Endothelial cell of umbilical vein (primary cell): Measurements from ENCODE around the gene PNPLA1.

Experiments
- CTCF ChIP-seq, 2 donors: IDR thresholded peaks; 1 replicate in 1 of 2; 2 replicates in 1 of 2; pipeline ENCODE4 v1.5.1; 2011; ENCODE audit warnings: low read length in 2 of 2, mild to moderate bottlenecking in 2 of 2, moderate library complexity in 2 of 2, control low read depth in 1 of 2, inconsistent platforms in 1 of 2, low read depth in 1 of 2; ENCODE audit not compliant: insufficient read depth in 1 of 2; ENCODE audit errors: extremely low read depth in 1 of 2
- EZH2 ChIP-seq: IDR thresholded peaks from 2 replicates; pipeline ENCODE4 v1.6.1; 2012; ENCODE audit warnings: borderline replicate concordance, low read depth, mild to moderate bottlenecking, moderate library complexity, low read length, inconsistent platforms; ENCODE audit not compliant: severe bottlenecking
- FOS ChIP-seq: IDR thresholded peaks from 2 replicates; pipeline ENCODE4 v1.6.1; 2011; ENCODE audit warnings: mild to moderate bottlenecking, low read length, moderate library complexity, borderline replicate concordance; ENCODE audit not compliant: insufficient read depth
- GATA2 ChIP-seq: IDR thresholded peaks from 2 replicates; pipeline ENCODE4 v1.7.0; 2011; ENCODE audit warnings: low read depth, mild to moderate bottlenecking, moderate library complexity, mixed read lengths, low read length; ENCODE audit not compliant: insufficient read length, insufficient read depth
- JUN ChIP-seq: IDR thresholded peaks from 2 replicates; pipeline ENCODE4 v1.6.1; 2011; ENCODE audit warnings: borderline replicate concordance, low read depth; ENCODE audit not compliant: insufficient read length, insufficient read depth
- MAX ChIP-seq: IDR thresholded peaks from 2 replicates; pipeline ENCODE4 v1.6.1; 2011; ENCODE audit not compliant: insufficient read depth, insufficient read length
- MYC ChIP-seq: IDR thresholded peaks from one replicate; pipeline ENCODE4 v1.6.1; 2011; ENCODE audit warnings: mild to moderate bottlenecking, low read depth, low read length
- POLR2A ChIP-seq: IDR thresholded peaks from 2 replicates; pipeline ENCODE4 v1.6.1; 2012; ENCODE audit warnings: low read depth, mild to moderate bottlenecking, control low read depth, low read length
- POLR2AphosphoS5 ChIP-seq: IDR thresholded peaks from 2 replicates; pipeline ENCODE4 v1.6.1; 2012; ENCODE audit warnings: low read depth, mild to moderate bottlenecking, control low read depth, low read length, moderate library complexity; ENCODE audit not compliant: insufficient read depth

- TF ChIP-seq CTCF (IDR thresholded peaks at IDR 0.05; ENCODE audit: extremely low read depth in 1 of 2, insufficient read depth in 1 of 2, low read depth in 1 of 2, low read length in 2 of 2) = no peak
- no peak for TF ChIP-seq MAX
- TF ChIP-seq POLR2A = no peak
- TF ChIP-seq POLR2AphosphoS5 = no peak
- no peak for TF ChIP-seq MYC
- TF ChIP-seq JUN = no peak
- no peak for TF ChIP-seq EZH2
- TF ChIP-seq FOS = no peak
- TF ChIP-seq GATA2 = no peak
Measured at GRCh38 chr6:36327919-36328236, 58.0 kb downstream of the PNPLA1 start.
